Measurements from ENCODE around the gene PHACTR3.

Gene PHACTR3

DNA sequence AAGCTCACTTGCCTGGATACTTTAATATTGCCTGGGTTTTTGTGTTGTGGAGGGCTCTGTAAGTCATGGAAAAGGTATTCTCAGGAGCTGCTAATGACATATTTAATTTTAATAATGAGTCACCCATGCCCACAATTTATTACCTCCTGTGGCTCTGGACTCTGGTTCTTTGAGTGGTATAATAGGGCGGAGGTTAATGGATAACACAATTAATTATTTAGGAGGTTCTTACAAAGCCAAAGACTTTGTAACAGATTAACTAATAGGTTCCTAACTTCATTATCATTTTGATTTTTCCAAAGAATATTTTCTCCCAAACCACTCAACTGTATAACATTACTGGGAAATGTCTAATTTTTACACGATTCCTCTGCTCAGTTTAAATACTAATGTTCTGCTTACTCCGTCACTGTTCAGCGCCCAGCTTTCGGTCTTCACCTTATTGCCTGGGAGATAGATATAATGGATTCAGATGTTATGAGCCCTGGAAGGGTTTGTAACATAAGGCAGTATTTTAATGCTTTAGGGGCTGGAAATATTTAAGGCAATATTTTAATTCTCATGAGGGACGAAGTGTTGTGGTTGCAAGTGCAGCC is 29.4 kb downstream of the PHACTR3 start:
- no peak overlapping the region for H2BK5ac ChIP-seq (ENCODE audit: low read depth, low read length, poor library complexity)
- H3K14ac ChIP-seq (ENCODE audit: low read length), result no peak overlapping the region
- no peak overlapping the region for H4K12ac ChIP-seq (ENCODE audit: low read depth, low read length)
- no peak overlapping the region for H3K4me2 ChIP-seq (ENCODE audit: low read length)
- H2AFZ ChIP-seq (ENCODE audit: insufficient read depth, low read length, poor library complexity), result no peak overlapping the region
- H3K4me3 ChIP-seq (ENCODE audit: low read depth, low read length), result no peak overlapping the region
- H3K27me3 ChIP-seq (ENCODE audit: insufficient read depth, low read length), result no peaks in the 10 kb centered on the region
- H2BK120ac ChIP-seq (ENCODE audit: insufficient read depth, low read length, poor library complexity), result no peak overlapping the region
- no peak overlapping the region for H2AK5ac ChIP-seq (ENCODE audit: low read length)
- H4K91ac ChIP-seq (ENCODE audit: low read depth, low read length), result no peak overlapping the region
- no CpG with 5 or more reads among the region's 6 CpGs for WGBS (ENCODE audit: extremely low coverage, insufficient coverage, insufficient read length)
- H3K23ac ChIP-seq (ENCODE audit: low read length), result no peak overlapping the region
- DNase-seq, result no peak
- H3K9ac ChIP-seq (ENCODE audit: low read length), result no peak overlapping the region
- H3K4me1 ChIP-seq (ENCODE audit: control insufficient read depth in 1 of 2, insufficient read depth in 2 of 2, low read length in 2 of 2), result no peaks in the 10 kb centered on the region
- H2BK12ac ChIP-seq (ENCODE audit: low read length), result no peak overlapping the region
- H4K8ac ChIP-seq (ENCODE audit: low read depth, low read length), result no peak overlapping the region
- H3K79me1 ChIP-seq (ENCODE audit: low read length), result no peaks in the 10 kb centered on the region
- peaks cover 46% of the 10 kb centered on the region for H3K9me3 ChIP-seq (ENCODE audit: insufficient read depth, low read depth, low read length)
- no peak overlapping the region for H3K18ac ChIP-seq (ENCODE audit: low read length)
- no peaks in the 10 kb centered on the region for H3K79me2 ChIP-seq (ENCODE audit: control insufficient read depth, insufficient read depth, low read length, poor library complexity)
- no peak overlapping the region for H3K27ac ChIP-seq (ENCODE audit: low read depth, low read length)
- H3K4ac ChIP-seq (ENCODE audit: low read depth, low read length), result no peak overlapping the region
- no peaks in the 10 kb centered on the region for H3K36me3 ChIP-seq (ENCODE audit: control insufficient read depth in 1 of 2, insufficient read depth in 2 of 2, low read length in 2 of 2)

DNA sequence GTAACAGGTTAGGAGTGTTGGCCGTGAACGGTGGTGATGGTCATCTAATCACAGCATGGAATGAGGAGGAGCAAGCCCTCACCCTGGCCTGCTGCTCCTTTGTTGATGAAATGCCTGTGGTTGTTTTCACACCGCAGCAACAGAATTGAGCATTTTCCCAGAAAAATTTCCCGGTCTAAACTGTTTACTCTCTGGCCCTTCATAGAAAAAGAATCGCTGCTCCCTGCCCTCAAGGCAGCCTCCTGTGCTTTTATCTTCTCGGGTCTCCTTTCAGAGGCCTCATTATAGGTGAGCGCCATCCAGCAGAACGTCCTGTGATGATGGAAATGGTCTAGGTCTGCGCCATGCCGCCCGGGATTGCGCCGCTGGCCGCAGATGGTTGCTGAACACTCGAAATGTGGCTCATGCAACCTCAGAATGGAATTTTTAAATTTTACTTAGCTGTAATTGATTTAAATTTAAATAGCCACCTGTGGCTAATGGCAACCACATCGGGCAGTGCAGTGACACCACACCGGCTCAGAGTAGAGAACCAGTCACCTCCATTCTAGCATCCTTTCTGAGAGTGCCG is 30.2 kb downstream of the PHACTR3 start:
- no peak overlapping the region for H3K9ac ChIP-seq (ENCODE audit: low read length)
- no peak overlapping the region for H2AK5ac ChIP-seq (ENCODE audit: low read length)
- no peak overlapping the region for H3K4ac ChIP-seq (ENCODE audit: low read depth, low read length)
- no peak for DNase-seq
- H2BK12ac ChIP-seq (ENCODE audit: low read length), result no peak overlapping the region
- H2BK5ac ChIP-seq (ENCODE audit: low read depth, low read length, poor library complexity), result no peak overlapping the region
- H4K12ac ChIP-seq (ENCODE audit: low read depth, low read length), result no peak overlapping the region
- no peak overlapping the region for H3K18ac ChIP-seq (ENCODE audit: low read length)
- no peaks in the 10 kb centered on the region for H3K36me3 ChIP-seq (ENCODE audit: control insufficient read depth in 1 of 2, insufficient read depth in 2 of 2, low read length in 2 of 2)
- H3K4me2 ChIP-seq (ENCODE audit: low read length), result no peak overlapping the region
- H3K4me1 ChIP-seq (ENCODE audit: control insufficient read depth in 1 of 2, insufficient read depth in 2 of 2, low read length in 2 of 2), result no peaks in the 10 kb centered on the region
- no peak overlapping the region for H3K23ac ChIP-seq (ENCODE audit: low read length)
- no peaks in the 10 kb centered on the region for H3K27me3 ChIP-seq (ENCODE audit: insufficient read depth, low read length)
- H3K4me3 ChIP-seq (ENCODE audit: low read depth, low read length), result no peak overlapping the region
- WGBS (ENCODE audit: extremely low coverage, insufficient coverage, insufficient read length), result no CpG with 5 or more reads among the region's 18 CpGs
- no peak overlapping the region for H2AFZ ChIP-seq (ENCODE audit: insufficient read depth, low read length, poor library complexity)
- H3K27ac ChIP-seq (ENCODE audit: low read depth, low read length), result no peak overlapping the region
- no peaks in the 10 kb centered on the region for H3K79me2 ChIP-seq (ENCODE audit: control insufficient read depth, insufficient read depth, low read length, poor library complexity)
- H4K91ac ChIP-seq (ENCODE audit: low read depth, low read length), result no peak overlapping the region
- H3K9me3 ChIP-seq (ENCODE audit: insufficient read depth, low read depth, low read length), result peaks cover 47% of the 10 kb centered on the region
- no peaks in the 10 kb centered on the region for H3K79me1 ChIP-seq (ENCODE audit: low read length)
- no peak overlapping the region for H2BK120ac ChIP-seq (ENCODE audit: insufficient read depth, low read length, poor library complexity)
- H4K8ac ChIP-seq (ENCODE audit: low read depth, low read length), result no peak overlapping the region
- H3K14ac ChIP-seq (ENCODE audit: low read length), result no peak overlapping the region

DNA sequence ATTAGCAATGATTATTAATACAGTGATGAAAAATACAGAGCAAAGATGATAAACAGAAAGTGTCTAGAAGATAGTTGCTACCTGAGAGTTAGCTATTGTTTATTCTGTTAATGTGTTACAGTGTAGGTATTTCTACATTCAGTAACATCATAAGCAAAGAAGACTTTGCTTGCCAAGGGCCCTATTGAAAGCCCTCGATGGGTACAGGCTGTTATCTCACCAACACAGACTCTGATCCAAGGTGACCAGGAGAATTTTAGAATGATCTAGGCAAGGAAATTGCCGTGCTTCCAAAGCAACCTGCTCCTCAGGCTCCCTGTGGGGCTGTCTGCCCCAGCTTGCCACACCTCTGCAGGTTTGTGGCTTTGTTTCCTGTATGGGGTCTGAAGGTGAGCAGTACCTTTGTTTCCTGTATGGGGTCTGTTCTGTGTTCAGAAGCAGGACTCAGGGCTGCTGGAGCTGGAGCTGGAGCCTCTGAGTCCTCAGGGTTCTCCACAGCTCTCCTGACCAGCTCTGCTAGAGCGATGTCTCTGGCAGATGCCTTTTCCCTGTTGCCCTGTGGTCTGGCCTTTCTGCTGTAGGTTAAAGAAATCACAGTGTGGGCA is 32.5 kb downstream of the PHACTR3 start:
- Histone ChIP-seq H3K4me1 (ENCODE audit: control insufficient read depth in 1 of 2, insufficient read depth in 2 of 2, low read length in 2 of 2) (no peaks in the 10 kb centered on the region), H4K12ac (ENCODE audit: low read depth, low read length) (no peak overlapping the region), H2BK12ac (ENCODE audit: low read length) (no peak overlapping the region), H2BK120ac (ENCODE audit: insufficient read depth, low read length, poor library complexity) (no peak overlapping the region), H3K4ac (ENCODE audit: low read depth, low read length) (no peak overlapping the region), H3K27ac (ENCODE audit: low read depth, low read length) (no peak overlapping the region), H2AFZ (ENCODE audit: insufficient read depth, low read length, poor library complexity) (no peak overlapping the region), H3K23ac (ENCODE audit: low read length) (no peak overlapping the region), H3K79me1 (ENCODE audit: low read length) (no peaks in the 10 kb centered on the region), H3K36me3 (ENCODE audit: control insufficient read depth in 1 of 2, insufficient read depth in 2 of 2, low read length in 2 of 2) (no peaks in the 10 kb centered on the region), H2AK5ac (ENCODE audit: low read length) (no peak overlapping the region), H3K4me2 (ENCODE audit: low read length) (no peak overlapping the region), H3K18ac (ENCODE audit: low read length) (no peak overlapping the region), H3K4me3 (ENCODE audit: low read depth, low read length) (no peak overlapping the region), H3K27me3 (ENCODE audit: insufficient read depth, low read length) (peaks cover 3% of the 10 kb centered on the region), H4K8ac (ENCODE audit: low read depth, low read length) (no peak overlapping the region), H3K14ac (ENCODE audit: low read length) (no peak overlapping the region), H4K91ac (ENCODE audit: low read depth, low read length) (no peak overlapping the region), H3K9ac (ENCODE audit: low read length) (no peak overlapping the region), H3K79me2 (ENCODE audit: control insufficient read depth, insufficient read depth, low read length, poor library complexity) (no peaks in the 10 kb centered on the region), H3K9me3 (ENCODE audit: insufficient read depth, low read depth, low read length) (peaks cover 42% of the 10 kb centered on the region), H2BK5ac (ENCODE audit: low read depth, low read length, poor library complexity) (no peak overlapping the region)
- WGBS (ENCODE audit: extremely low coverage, insufficient coverage, insufficient read length), result no CpG with 5 or more reads among the region's 3 CpGs
- no peak for DNase-seq

DNA sequence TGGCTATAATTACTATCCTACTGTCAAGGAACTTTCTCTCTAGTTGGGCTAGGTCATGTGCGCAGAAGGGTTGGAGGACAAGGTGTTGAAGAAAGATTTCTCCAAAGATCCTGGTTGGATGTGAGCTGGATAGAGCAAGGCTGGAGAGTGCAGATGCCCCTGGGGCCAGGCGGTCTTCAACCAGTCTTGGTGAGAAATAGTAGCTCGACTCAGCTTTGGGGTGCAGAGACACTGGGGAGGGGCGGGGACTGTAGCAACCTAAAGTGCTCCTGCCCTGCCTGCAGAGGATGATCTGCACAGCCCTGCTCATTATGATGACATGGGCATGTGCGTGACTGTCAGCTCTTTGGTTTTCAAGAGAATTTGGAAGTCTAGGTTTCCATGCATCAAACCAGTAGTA is 35.9 kb downstream of the PHACTR3 start:
- no peak overlapping the region for H3K18ac ChIP-seq (ENCODE audit: low read length)
- H3K4me3 ChIP-seq (ENCODE audit: low read depth, low read length), result no peak overlapping the region
- H4K91ac ChIP-seq (ENCODE audit: low read depth, low read length), result no peak overlapping the region
- WGBS (ENCODE audit: extremely low coverage, insufficient coverage, insufficient read length), result no CpG with 5 or more reads among the region's 5 CpGs
- no peak overlapping the region for H2AK5ac ChIP-seq (ENCODE audit: low read length)
- DNase-seq, result no peak
- H3K27me3 ChIP-seq (ENCODE audit: insufficient read depth, low read length), result peaks cover 3% of the 10 kb centered on the region
- no peak overlapping the region for H2BK12ac ChIP-seq (ENCODE audit: low read length)
- H3K4ac ChIP-seq (ENCODE audit: low read depth, low read length), result no peak overlapping the region
- no peak overlapping the region for H2BK120ac ChIP-seq (ENCODE audit: insufficient read depth, low read length, poor library complexity)
- H3K36me3 ChIP-seq (ENCODE audit: control insufficient read depth in 1 of 2, insufficient read depth in 2 of 2, low read length in 2 of 2), result no peaks in the 10 kb centered on the region
- H3K14ac ChIP-seq (ENCODE audit: low read length), result no peak overlapping the region
- no peaks in the 10 kb centered on the region for H3K79me1 ChIP-seq (ENCODE audit: low read length)
- H4K8ac ChIP-seq (ENCODE audit: low read depth, low read length), result no peak overlapping the region
- H3K9me3 ChIP-seq (ENCODE audit: insufficient read depth, low read depth, low read length), result peaks cover 39% of the 10 kb centered on the region
- no peak overlapping the region for H3K23ac ChIP-seq (ENCODE audit: low read length)
- no peaks in the 10 kb centered on the region for H3K79me2 ChIP-seq (ENCODE audit: control insufficient read depth, insufficient read depth, low read length, poor library complexity)
- no peaks in the 10 kb centered on the region for H3K4me1 ChIP-seq (ENCODE audit: control insufficient read depth in 1 of 2, insufficient read depth in 2 of 2, low read length in 2 of 2)
- no peak overlapping the region for H3K4me2 ChIP-seq (ENCODE audit: low read length)
- no peak overlapping the region for H2BK5ac ChIP-seq (ENCODE audit: low read depth, low read length, poor library complexity)
- no peak overlapping the region for H3K9ac ChIP-seq (ENCODE audit: low read length)
- no peak overlapping the region for H2AFZ ChIP-seq (ENCODE audit: insufficient read depth, low read length, poor library complexity)
- no peak overlapping the region for H4K12ac ChIP-seq (ENCODE audit: low read depth, low read length)
- no peak overlapping the region for H3K27ac ChIP-seq (ENCODE audit: low read depth, low read length)
